Measurements from ENCODE around the gene PRKD2.
A peak's percentile ranks its signal among the peaks of the same experiment; 100 is the strongest.
"Not testable (repeated sequence)": the region's sequence is repeated elsewhere in the genome, so short reads cannot be mapped to it uniquely, and the experiment has no call there.

PRKD2 gene

GRCh38 chr19:46717034-46717715 is at the start of gene PRKD2:
TSS of gene PRKD2 (minus strand) at chr19:46717114. CDS start at chr19:46716370, 744 bp downstream.
- DNase-seq (ENCODE audit: low spot score): peak; percentile 95
- no peak for FAIRE-seq

- DNase-seq (ENCODE audit: low spot score) (no peak), FAIRE-seq (no peak)
Measured at GRCh38 chr19:46764817-46765291, 47.9 kb upstream of the PRKD2 start.

- DNase-seq (ENCODE audit: low spot score) (no peak), FAIRE-seq (no peak)
Measured at GRCh38 chr19:46762245-46762890, 45.5 kb upstream of the PRKD2 start.

GRCh38 chr19:46761418-46761831 is 44.5 kb upstream of the PRKD2 start:
- no peak for FAIRE-seq
- no peak for DNase-seq (ENCODE audit: low spot score)

GRCh38 chr19:46760897-46761296 is 44.0 kb upstream of the PRKD2 start:
- DNase-seq (ENCODE audit: low spot score); FAIRE-seq: not testable (repeated sequence)

GRCh38 chr19:46760363-46760762 is 43.4 kb upstream of the PRKD2 start:
- FAIRE-seq (no peak), DNase-seq (ENCODE audit: low spot score) (no peak)

- FAIRE-seq (no peak), DNase-seq (ENCODE audit: low spot score) (no peak)
Measured at GRCh38 chr19:46759817-46760333, 43.0 kb upstream of the PRKD2 start.

GRCh38 chr19:46759206-46759605 is 42.3 kb upstream of the PRKD2 start:
- DNase-seq (ENCODE audit: low spot score) (no peak), FAIRE-seq (no peak)

- DNase-seq (ENCODE audit: low spot score) (no peak), FAIRE-seq (no peak)
Measured at GRCh38 chr19:46756544-46756888, 39.6 kb upstream of the PRKD2 start.

GRCh38 chr19:46755853-46756543 is 39.1 kb upstream of the PRKD2 start:
- DNase-seq (ENCODE audit: low spot score) (no peak), FAIRE-seq (no peak)

GRCh38 chr19:46755077-46755852 is 38.4 kb upstream of the PRKD2 start:
- FAIRE-seq (no peak), DNase-seq (ENCODE audit: low spot score) (no peak)

GRCh38 chr19:46753420-46754155 is 36.7 kb upstream of the PRKD2 start:
- DNase-seq (ENCODE audit: low spot score) (peak; percentile 61), FAIRE-seq (no peak)

GRCh38 chr19:46748325-46749109 is 31.6 kb upstream of the PRKD2 start:
- DNase-seq (ENCODE audit: low spot score) (peak; percentile 63), FAIRE-seq (no peak)

GRCh38 chr19:46746281-46747057 is 29.6 kb upstream of the PRKD2 start, which contains the start of gene STRN4:
TSS of gene STRN4 (minus strand) at chr19:46746450. CDS start at chr19:46746430, 20 bp downstream.
- DNase-seq (ENCODE audit: low spot score) (peak; percentile 91), FAIRE-seq (no peak)

- FAIRE-seq: no peak
- DNase-seq (ENCODE audit: low spot score): peak; percentile 59
Measured at GRCh38 chr19:46745521-46746280, 28.8 kb upstream of the PRKD2 start, which contains the start of gene FKRP. TSS of gene FKRP (plus strand) at chr19:46746057. CDS start at chr19:46755451, 9,394 bp downstream.

GRCh38 chr19:46745030-46745429 is 28.1 kb upstream of the PRKD2 start:
- DNase-seq (ENCODE audit: low spot score): no peak
- FAIRE-seq: no peak

- FAIRE-seq (no peak), DNase-seq (ENCODE audit: low spot score) (no peak)
Measured at GRCh38 chr19:46744005-46744691, 27.2 kb upstream of the PRKD2 start.
